Measurements from ENCODE around the gene GOLIM4. TPM values are rescaled to one million over a fixed set of nuclear protein-coding genes. Genes with fewer than 3 reads are reported as not detected.

Gene GOLIM4
- total RNA-seq (10 to 100 TPM; 17.9 to 47.9 TPM), polyA plus RNA-seq (10 to 100 TPM; 22.5 to 43.0 TPM)

DNA sequence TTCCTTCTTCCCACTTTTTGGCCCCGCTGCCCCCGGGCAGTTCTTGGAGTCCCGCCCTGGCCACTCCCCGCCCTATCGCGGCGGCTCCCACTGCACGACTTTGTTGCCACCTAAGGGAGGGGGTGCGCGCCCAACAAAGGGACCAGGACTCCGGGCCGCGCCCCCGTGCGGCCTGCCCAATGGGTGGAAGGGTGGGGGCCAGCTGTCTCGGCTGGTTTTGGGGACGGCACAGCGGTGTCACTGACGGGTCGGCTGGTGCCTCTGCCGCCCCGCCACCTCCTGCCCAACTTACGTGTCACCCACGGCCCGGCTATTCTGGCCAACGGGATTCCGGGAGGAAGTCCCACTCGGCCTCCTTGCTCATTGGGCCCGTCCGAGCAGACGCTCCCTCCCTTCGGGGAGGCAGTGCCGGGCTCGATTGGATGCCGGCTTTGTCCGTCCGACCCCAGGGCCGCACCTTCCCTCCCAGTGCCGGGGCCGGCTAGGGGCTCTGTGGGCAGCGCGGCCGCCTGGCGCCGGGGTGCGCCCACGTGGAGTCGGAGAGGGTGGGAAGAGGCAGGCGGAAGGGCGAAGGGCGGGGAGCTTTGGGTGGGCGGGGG lies at the start of gene GOLIM4:
GOLIM4 (minus strand) TSS at position 314 of the 599 bp plus-strand sequence. CDS start 639 bp downstream, outside the sequence.
- H3K9ac ChIP-seq (ENCODE audit: low read depth in 1 of 2, low read length in 2 of 2), result peak within 1 kb of the TSS; percentile 61 to 81
- peak; percentile 83 for DNase-seq (ENCODE audit: low spot score)
- no peaks in the 10 kb centered on the region for H3K36me3 ChIP-seq (ENCODE audit: control insufficient read depth in 4 of 4, insufficient read depth in 3 of 4, low read depth in 1 of 4, low read length in 3 of 4)
- no peaks in the 10 kb centered on the region for H3K9me3 ChIP-seq (ENCODE audit: control insufficient read depth in 4 of 4, low read length in 3 of 4)
- H3K27ac ChIP-seq (ENCODE audit: low read depth in 1 of 2, low read length in 2 of 2), result peak within 1 kb of the TSS; percentile 97 to 98
- H3K4me1 ChIP-seq (ENCODE audit: control insufficient read depth in 4 of 4, insufficient read depth in 4 of 4, low read length in 3 of 4), result peaks cover 8 to 49% (median 35%) of the 10 kb centered on the region in 4 donors
- peak within 1 kb of the TSS; percentile 70 to 97 (median 90) for H3K4me3 ChIP-seq (ENCODE audit: low read depth in 1 of 3, low read length in 3 of 3)
- WGBS, result under 1% methylated on average over 52 of the region's 52 CpGs
- H3K27me3 ChIP-seq (ENCODE audit: control insufficient read depth in 4 of 4, insufficient read depth in 4 of 4, low read length in 3 of 4), result no peaks in the 10 kb centered on the region
- TF ChIP-seq HNF4A (conservative IDR thresholded peaks at IDR 0.05) (peak in 1 of 2 donors; percentile 20), SP1 (IDR thresholded peaks at IDR 0.05) (peak; percentile 89), RAD21 (IDR thresholded peaks at IDR 0.05) (no peak), FOXA2 (IDR thresholded peaks at IDR 0.05) (no peak), JUND (IDR thresholded peaks at IDR 0.05) (peak in 1 of 2 donors; percentile 16), ATF3 (IDR thresholded peaks at IDR 0.05) (no peak), GABPA (IDR thresholded peaks at IDR 0.05 in 1 of 2, conservative IDR thresholded peaks at IDR 0.05 in 1 of 2) (peak; percentile 38 to 81), CTCF (IDR thresholded peaks at IDR 0.05; ENCODE audit: low read depth, low read length, missing input control) (no peak), FOXA1 (IDR thresholded peaks at IDR 0.05) (no peak), HNF4G (IDR thresholded peaks at IDR 0.05) (no peak), RXRA (IDR thresholded peaks at IDR 0.05) (peak; percentile 3 to 26), YY1 (IDR thresholded peaks at IDR 0.05) (no peak), TAF1 (conservative IDR thresholded peaks at IDR 0.05) (peak; percentile 67), EGR1 (IDR thresholded peaks at IDR 0.05; ENCODE audit: low read depth in 2 of 2) (peak in 1 of 2 donors; percentile 38), NR2F2 (IDR thresholded peaks at IDR 0.05) (peak; percentile 18)
- TF ChIP-seq, protein P1, sequence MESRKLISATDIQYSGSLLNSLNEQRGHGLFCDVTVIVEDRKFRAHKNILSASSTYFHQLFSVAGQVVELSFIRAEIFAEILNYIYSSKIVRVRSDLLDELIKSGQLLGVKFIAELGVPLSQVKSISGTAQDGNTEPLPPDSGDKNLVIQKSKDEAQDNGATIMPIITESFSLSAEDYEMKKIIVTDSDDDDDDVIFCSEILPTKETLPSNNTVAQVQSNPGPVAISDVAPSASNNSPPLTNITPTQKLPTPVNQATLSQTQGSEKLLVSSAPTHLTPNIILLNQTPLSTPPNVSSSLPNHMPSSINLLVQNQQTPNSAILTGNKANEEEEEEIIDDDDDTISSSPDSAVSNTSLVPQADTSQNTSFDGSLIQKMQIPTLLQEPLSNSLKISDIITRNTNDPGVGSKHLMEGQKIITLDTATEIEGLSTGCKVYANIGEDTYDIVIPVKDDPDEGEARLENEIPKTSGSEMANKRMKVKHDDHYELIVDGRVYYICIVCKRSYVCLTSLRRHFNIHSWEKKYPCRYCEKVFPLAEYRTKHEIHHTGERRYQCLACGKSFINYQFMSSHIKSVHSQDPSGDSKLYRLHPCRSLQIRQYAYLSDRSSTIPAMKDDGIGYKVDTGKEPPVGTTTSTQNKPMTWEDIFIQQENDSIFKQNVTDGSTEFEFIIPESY (IDR thresholded peaks at IDR 0.05), result peak; percentile 49
- TF ChIP-seq, protein P2, sequence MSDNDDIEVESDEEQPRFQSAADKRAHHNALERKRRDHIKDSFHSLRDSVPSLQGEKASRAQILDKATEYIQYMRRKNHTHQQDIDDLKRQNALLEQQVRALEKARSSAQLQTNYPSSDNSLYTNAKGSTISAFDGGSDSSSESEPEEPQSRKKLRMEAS (IDR thresholded peaks at IDR 0.05), result no peak
- TF ChIP-seq, protein P3, sequence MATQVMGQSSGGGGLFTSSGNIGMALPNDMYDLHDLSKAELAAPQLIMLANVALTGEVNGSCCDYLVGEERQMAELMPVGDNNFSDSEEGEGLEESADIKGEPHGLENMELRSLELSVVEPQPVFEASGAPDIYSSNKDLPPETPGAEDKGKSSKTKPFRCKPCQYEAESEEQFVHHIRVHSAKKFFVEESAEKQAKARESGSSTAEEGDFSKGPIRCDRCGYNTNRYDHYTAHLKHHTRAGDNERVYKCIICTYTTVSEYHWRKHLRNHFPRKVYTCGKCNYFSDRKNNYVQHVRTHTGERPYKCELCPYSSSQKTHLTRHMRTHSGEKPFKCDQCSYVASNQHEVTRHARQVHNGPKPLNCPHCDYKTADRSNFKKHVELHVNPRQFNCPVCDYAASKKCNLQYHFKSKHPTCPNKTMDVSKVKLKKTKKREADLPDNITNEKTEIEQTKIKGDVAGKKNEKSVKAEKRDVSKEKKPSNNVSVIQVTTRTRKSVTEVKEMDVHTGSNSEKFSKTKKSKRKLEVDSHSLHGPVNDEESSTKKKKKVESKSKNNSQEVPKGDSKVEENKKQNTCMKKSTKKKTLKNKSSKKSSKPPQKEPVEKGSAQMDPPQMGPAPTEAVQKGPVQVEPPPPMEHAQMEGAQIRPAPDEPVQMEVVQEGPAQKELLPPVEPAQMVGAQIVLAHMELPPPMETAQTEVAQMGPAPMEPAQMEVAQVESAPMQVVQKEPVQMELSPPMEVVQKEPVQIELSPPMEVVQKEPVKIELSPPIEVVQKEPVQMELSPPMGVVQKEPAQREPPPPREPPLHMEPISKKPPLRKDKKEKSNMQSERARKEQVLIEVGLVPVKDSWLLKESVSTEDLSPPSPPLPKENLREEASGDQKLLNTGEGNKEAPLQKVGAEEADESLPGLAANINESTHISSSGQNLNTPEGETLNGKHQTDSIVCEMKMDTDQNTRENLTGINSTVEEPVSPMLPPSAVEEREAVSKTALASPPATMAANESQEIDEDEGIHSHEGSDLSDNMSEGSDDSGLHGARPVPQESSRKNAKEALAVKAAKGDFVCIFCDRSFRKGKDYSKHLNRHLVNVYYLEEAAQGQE (IDR thresholded peaks at IDR 0.05), result peak; percentile 78

Measured in liver (tissue), 9 donors.